ENCODE measurements around the gene COBL. TPM values are rescaled to one million over a fixed set of nuclear protein-coding genes. Genes with fewer than 3 reads are reported as not detected.

Gene COBL
- total and polyA plus RNA-seq, 3 experiments from 2014 or later: not detected

GRCh38 chr7:51235593-51236313 is 80.9 kb downstream of the COBL start:
- Mint-ChIP-seq H3K4me1 (no peaks in the 10 kb centered on the region), H3K27me3 (peaks cover under 1 to 5% of the 10 kb centered on the region in 2 donors), H3K36me3 (no peaks in the 10 kb centered on the region), H3K27ac (no peak overlapping the region), H3K9me3 (no peaks in the 10 kb centered on the region), H3K4me3 (no peak overlapping the region)
- CTCF ChIA-PET: no interaction called here
- Histone ChIP-seq H3K36me3 (ENCODE audit: insufficient read depth, low read length) (no peaks in the 10 kb centered on the region), H3K27me3 (ENCODE audit: insufficient read depth, low read length, poor library complexity, severe bottlenecking) (no peaks in the 10 kb centered on the region), H3K4me1 (ENCODE audit: insufficient read depth, low read length) (no peaks in the 10 kb centered on the region), H3K4me3 (ENCODE audit: low read length) (no peak overlapping the region), H3K27ac (ENCODE audit: low read depth, low read length) (no peak overlapping the region), H3K9me3 (ENCODE audit: low read length) (no peaks in the 10 kb centered on the region)
- POLR2A ChIA-PET: no interaction called here
- no peak for DNase-seq

- Mint-ChIP-seq H3K36me3 (no peaks in the 10 kb centered on the region), H3K4me3 (no peak overlapping the region), H3K27me3 (peaks cover 6 to 8% of the 10 kb centered on the region in 2 donors), H3K27ac (no peak overlapping the region), H3K9me3 (peaks cover 0 to 3% (median 0%) of the 10 kb centered on the region in 5 donors), H3K4me1 (no peaks in the 10 kb centered on the region)
- ChIA-PET POLR2A (no interaction called here), CTCF (no interaction called here)
- H3K27me3 ChIP-seq (ENCODE audit: insufficient read depth, low read length, poor library complexity, severe bottlenecking): no peaks in the 10 kb centered on the region
- no peak for DNase-seq
- H3K27ac ChIP-seq (ENCODE audit: low read depth, low read length): no peak overlapping the region
- no peaks in the 10 kb centered on the region for H3K4me1 ChIP-seq (ENCODE audit: insufficient read depth, low read length)
- H3K36me3 ChIP-seq (ENCODE audit: insufficient read depth, low read length): no peaks in the 10 kb centered on the region
- no peak overlapping the region for H3K4me3 ChIP-seq (ENCODE audit: low read length)
- H3K9me3 ChIP-seq (ENCODE audit: low read length): no peaks in the 10 kb centered on the region
These were observed 81.8 kb downstream of the COBL start for GRCh38 chr7:51234609-51235308.

GRCh38 chr7:51234139-51234538 is 82.5 kb downstream of the COBL start:
- H3K4me1 Mint-ChIP-seq: no peaks in the 10 kb centered on the region
- H3K4me1 ChIP-seq (ENCODE audit: insufficient read depth, low read length): no peaks in the 10 kb centered on the region
- H3K4me3 ChIP-seq (ENCODE audit: low read length): no peak overlapping the region
- ChIA-PET CTCF (no interaction called here), POLR2A (no interaction called here)
- no peak for DNase-seq
- no peaks in the 10 kb centered on the region for H3K27me3 ChIP-seq (ENCODE audit: insufficient read depth, low read length, poor library complexity, severe bottlenecking)
- no peaks in the 10 kb centered on the region for H3K36me3 Mint-ChIP-seq
- H3K4me3 Mint-ChIP-seq: no peak overlapping the region
- H3K27me3 Mint-ChIP-seq: peaks cover 6 to 8% of the 10 kb centered on the region in 2 donors
- peaks cover 0 to 3% (median 0%) of the 10 kb centered on the region in 5 donors for H3K9me3 Mint-ChIP-seq
- H3K27ac Mint-ChIP-seq: no peak overlapping the region
- no peak overlapping the region for H3K27ac ChIP-seq (ENCODE audit: low read depth, low read length)
- H3K36me3 ChIP-seq (ENCODE audit: insufficient read depth, low read length): no peaks in the 10 kb centered on the region
- H3K9me3 ChIP-seq (ENCODE audit: low read length): no peaks in the 10 kb centered on the region

- ChIA-PET CTCF (no interaction called here), POLR2A (no interaction called here)
- Histone ChIP-seq H3K4me1 (ENCODE audit: insufficient read depth, low read length) (no peaks in the 10 kb centered on the region), H3K27me3 (ENCODE audit: insufficient read depth, low read length, poor library complexity, severe bottlenecking) (no peaks in the 10 kb centered on the region), H3K27ac (ENCODE audit: low read depth, low read length) (peak overlapping the region; percentile 24), H3K9me3 (ENCODE audit: low read length) (no peaks in the 10 kb centered on the region), H3K4me3 (ENCODE audit: low read length) (no peak overlapping the region), H3K36me3 (ENCODE audit: insufficient read depth, low read length) (no peaks in the 10 kb centered on the region)
- Mint-ChIP-seq H3K36me3 (no peaks in the 10 kb centered on the region), H3K9me3 (peaks cover 0 to 3% (median 0%) of the 10 kb centered on the region in 5 donors), H3K27me3 (peaks cover 3 to 8% of the 10 kb centered on the region in 2 donors), H3K4me3 (no peak overlapping the region), H3K4me1 (no peaks in the 10 kb centered on the region), H3K27ac (no peak overlapping the region)
- no peak for DNase-seq
These were observed 83.2 kb downstream of the COBL start for GRCh38 chr7:51233374-51233773.

GRCh38 chr7:51230723-51231122 is 85.9 kb downstream of the COBL start:
- Mint-ChIP-seq H3K4me1 (no peaks in the 10 kb centered on the region), H3K27ac (no peak overlapping the region), H3K36me3 (no peaks in the 10 kb centered on the region), H3K9me3 (peaks cover 0 to 3% (median 0%) of the 10 kb centered on the region in 5 donors), H3K27me3 (peaks cover 1 to 8% of the 10 kb centered on the region in 2 donors), H3K4me3 (no peak overlapping the region)
- Histone ChIP-seq H3K36me3 (ENCODE audit: insufficient read depth, low read length) (no peaks in the 10 kb centered on the region), H3K27me3 (ENCODE audit: insufficient read depth, low read length, poor library complexity, severe bottlenecking) (no peaks in the 10 kb centered on the region), H3K9me3 (ENCODE audit: low read length) (no peaks in the 10 kb centered on the region), H3K4me1 (ENCODE audit: insufficient read depth, low read length) (no peaks in the 10 kb centered on the region), H3K27ac (ENCODE audit: low read depth, low read length) (no peak overlapping the region), H3K4me3 (ENCODE audit: low read length) (no peak overlapping the region)
- no peak for DNase-seq
- POLR2A ChIA-PET: no interaction called here
- CTCF ChIA-PET: no interaction called here

GRCh38 chr7:51230324-51230625 is 86.3 kb downstream of the COBL start:
- Mint-ChIP-seq H3K36me3 (no peaks in the 10 kb centered on the region), H3K27ac (no peak overlapping the region), H3K4me1 (no peaks in the 10 kb centered on the region), H3K9me3 (peaks cover 0 to 3% (median 0%) of the 10 kb centered on the region in 5 donors), H3K27me3 (peaks cover 1 to 8% of the 10 kb centered on the region in 2 donors), H3K4me3 (no peak overlapping the region)
- no peak overlapping the region for H3K27ac ChIP-seq (ENCODE audit: low read depth, low read length)
- no peaks in the 10 kb centered on the region for H3K36me3 ChIP-seq (ENCODE audit: insufficient read depth, low read length)
- no peak overlapping the region for H3K4me3 ChIP-seq (ENCODE audit: low read length)
- no peaks in the 10 kb centered on the region for H3K9me3 ChIP-seq (ENCODE audit: low read length)
- ChIA-PET POLR2A (no interaction called here), CTCF (no interaction called here)
- no peaks in the 10 kb centered on the region for H3K27me3 ChIP-seq (ENCODE audit: insufficient read depth, low read length, poor library complexity, severe bottlenecking)
- DNase-seq: no peak
- no peaks in the 10 kb centered on the region for H3K4me1 ChIP-seq (ENCODE audit: insufficient read depth, low read length)

- ChIA-PET CTCF (no interaction called here), POLR2A (no interaction called here)
- peaks cover 1 to 8% of the 10 kb centered on the region in 2 donors for H3K27me3 Mint-ChIP-seq
- DNase-seq: no peak
- H3K27ac ChIP-seq (ENCODE audit: low read depth, low read length): no peak overlapping the region
- H3K4me3 Mint-ChIP-seq: no peak overlapping the region
- H3K9me3 ChIP-seq (ENCODE audit: low read length): no peaks in the 10 kb centered on the region
- H3K4me1 Mint-ChIP-seq: no peaks in the 10 kb centered on the region
- no peak overlapping the region for H3K4me3 ChIP-seq (ENCODE audit: low read length)
- no peak overlapping the region for H3K27ac Mint-ChIP-seq
- no peaks in the 10 kb centered on the region for H3K27me3 ChIP-seq (ENCODE audit: insufficient read depth, low read length, poor library complexity, severe bottlenecking)
- H3K36me3 ChIP-seq (ENCODE audit: insufficient read depth, low read length): no peaks in the 10 kb centered on the region
- peaks cover 0 to 3% (median 0%) of the 10 kb centered on the region in 5 donors for H3K9me3 Mint-ChIP-seq
- no peaks in the 10 kb centered on the region for H3K4me1 ChIP-seq (ENCODE audit: insufficient read depth, low read length)
- no peaks in the 10 kb centered on the region for H3K36me3 Mint-ChIP-seq
These were observed 86.8 kb downstream of the COBL start for GRCh38 chr7:51229620-51230323.

GRCh38 chr7:51229106-51229537 is 87.5 kb downstream of the COBL start:
- peaks cover 0 to 3% (median 0%) of the 10 kb centered on the region in 5 donors for H3K9me3 Mint-ChIP-seq
- no peak overlapping the region for H3K4me3 Mint-ChIP-seq
- H3K9me3 ChIP-seq (ENCODE audit: low read length): no peaks in the 10 kb centered on the region
- no peaks in the 10 kb centered on the region for H3K36me3 ChIP-seq (ENCODE audit: insufficient read depth, low read length)
- H3K36me3 Mint-ChIP-seq: no peaks in the 10 kb centered on the region
- ChIA-PET CTCF (no interaction called here), POLR2A (no interaction called here)
- H3K27ac ChIP-seq (ENCODE audit: low read depth, low read length): no peak overlapping the region
- no peaks in the 10 kb centered on the region for H3K4me1 ChIP-seq (ENCODE audit: insufficient read depth, low read length)
- no peak for DNase-seq
- H3K27me3 ChIP-seq (ENCODE audit: insufficient read depth, low read length, poor library complexity, severe bottlenecking): no peaks in the 10 kb centered on the region
- no peak overlapping the region for H3K27ac Mint-ChIP-seq
- no peak overlapping the region for H3K4me3 ChIP-seq (ENCODE audit: low read length)
- H3K27me3 Mint-ChIP-seq: peaks cover 1 to 8% of the 10 kb centered on the region in 2 donors
- no peaks in the 10 kb centered on the region for H3K4me1 Mint-ChIP-seq
